ENCODE measurements around the gene PDHA2. TPM values are rescaled to one million over a fixed set of nuclear protein-coding genes. Genes with fewer than 3 reads are reported as not detected.
"Not testable (repeated sequence)": the region's sequence is repeated elsewhere in the genome, so short reads cannot be mapped to it uniquely, and the experiment has no call there.

Gene PDHA2
- total RNA-seq, 2 experiments from 2014 or later, result not detected

GRCh38 chr4:95869414-95869813 lies 29.5 kb downstream of the PDHA2 start:
- H3K27ac Mint-ChIP-seq; H3K4me1 Mint-ChIP-seq (ENCODE audit: low read depth); DNase-seq; CTCF ChIA-PET; H3K27me3 Mint-ChIP-seq; H3K4me3 Mint-ChIP-seq; H3K36me3 Mint-ChIP-seq; intact Hi-C loops (cut with micrococcal nuclease); POLR2A ChIA-PET: not testable (repeated sequence)
- peaks cover 21% of the 10 kb centered on the region for H3K9me3 Mint-ChIP-seq

- Mint-ChIP-seq H3K9me3 (peaks cover 21% of the 10 kb centered on the region), H3K27ac (no peak overlapping the region), H3K36me3 (no peaks in the 10 kb centered on the region), H3K4me3 (no peak overlapping the region), H3K4me1 (ENCODE audit: low read depth) (no peaks in the 10 kb centered on the region), H3K27me3 (no peaks in the 10 kb centered on the region)
- no peak for DNase-seq
- ChIA-PET POLR2A (no interaction called here), CTCF (no interaction called here)
- intact Hi-C loops (cut with micrococcal nuclease), result no loop called here
These were observed 30.1 kb downstream of the PDHA2 start for GRCh38 chr4:95869961-95870500.

GRCh38 chr4:95877636-95878035 lies 37.7 kb downstream of the PDHA2 start:
- no peak overlapping the region for H3K4me3 Mint-ChIP-seq
- no peak overlapping the region for H3K27ac Mint-ChIP-seq
- intact Hi-C loops (cut with micrococcal nuclease), result no loop called here
- no peak for DNase-seq
- H3K36me3 Mint-ChIP-seq, result no peaks in the 10 kb centered on the region
- no peaks in the 10 kb centered on the region for H3K4me1 Mint-ChIP-seq (ENCODE audit: low read depth)
- H3K27me3 Mint-ChIP-seq, result no peaks in the 10 kb centered on the region
- H3K9me3 Mint-ChIP-seq, result no peaks in the 10 kb centered on the region
- POLR2A ChIA-PET, result no interaction called here
- CTCF ChIA-PET, result no interaction called here

GRCh38 chr4:95887551-95887950 lies 47.7 kb downstream of the PDHA2 start:
- intact Hi-C loops (cut with micrococcal nuclease), result no loop called here
- ChIA-PET CTCF (no interaction called here), POLR2A (no interaction called here)
- Mint-ChIP-seq H3K36me3 (no peaks in the 10 kb centered on the region), H3K4me3 (no peak overlapping the region), H3K27me3 (no peaks in the 10 kb centered on the region), H3K27ac (no peak overlapping the region), H3K9me3 (peaks cover 13% of the 10 kb centered on the region), H3K4me1 (ENCODE audit: low read depth) (no peaks in the 10 kb centered on the region)
- DNase-seq, result no peak

GRCh38 chr4:95889662-95890061 lies 49.8 kb downstream of the PDHA2 start:
- Mint-ChIP-seq H3K4me1 (ENCODE audit: low read depth) (no peaks in the 10 kb centered on the region), H3K36me3 (no peaks in the 10 kb centered on the region), H3K27ac (no peak overlapping the region), H3K27me3 (no peaks in the 10 kb centered on the region), H3K4me3 (no peak overlapping the region), H3K9me3 (peaks cover 3% of the 10 kb centered on the region)
- DNase-seq, result no peak
- intact Hi-C loops (cut with micrococcal nuclease), result no loop called here
- ChIA-PET CTCF (no interaction called here), POLR2A (no interaction called here)
